NCI-H2227 (cell line): ENCODE measurements around the gene FREY1.

Experiments used
- DNase-seq: peaks from one replicate; lab custom pipeline; 2025; ENCODE audit not compliant: unreplicated experiment; lab: John Stamatoyannopoulos, UW

Gene FREY1

DNA sequence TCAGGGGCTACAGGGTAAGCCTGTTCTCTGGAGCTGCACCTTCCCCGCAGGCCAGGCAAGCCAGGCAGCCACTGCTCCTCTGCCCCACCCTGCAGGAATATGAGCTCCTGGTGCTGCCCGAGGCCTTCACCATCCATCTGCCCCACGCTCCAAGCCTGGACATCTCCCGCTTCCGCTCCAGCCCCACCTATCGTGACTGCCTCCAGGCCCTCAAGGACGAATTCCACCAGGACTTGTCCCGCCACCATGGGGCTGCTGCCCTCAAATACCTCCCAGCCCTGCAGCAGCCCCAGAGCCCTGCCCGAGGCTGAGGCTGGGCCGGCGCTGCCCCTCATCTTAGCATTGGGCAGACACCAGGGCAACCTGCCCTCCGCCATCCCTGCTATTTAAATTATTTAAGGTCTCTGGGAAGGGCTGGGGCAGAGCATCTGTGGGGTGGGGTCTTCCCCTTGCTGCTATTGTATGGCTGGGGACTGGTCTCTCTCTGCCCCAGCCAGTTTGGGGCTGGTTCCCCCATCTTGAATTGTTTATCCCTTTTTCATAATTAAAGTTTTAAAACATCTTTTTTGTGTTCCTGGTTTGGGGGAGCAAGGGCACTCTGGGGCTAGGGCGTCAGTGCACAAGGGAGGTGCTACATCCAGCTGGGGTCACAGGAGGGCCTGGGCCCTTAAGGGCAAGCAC, 21.6 kb upstream of the FREY1 start:
- DNase-seq: no peak

DNA sequence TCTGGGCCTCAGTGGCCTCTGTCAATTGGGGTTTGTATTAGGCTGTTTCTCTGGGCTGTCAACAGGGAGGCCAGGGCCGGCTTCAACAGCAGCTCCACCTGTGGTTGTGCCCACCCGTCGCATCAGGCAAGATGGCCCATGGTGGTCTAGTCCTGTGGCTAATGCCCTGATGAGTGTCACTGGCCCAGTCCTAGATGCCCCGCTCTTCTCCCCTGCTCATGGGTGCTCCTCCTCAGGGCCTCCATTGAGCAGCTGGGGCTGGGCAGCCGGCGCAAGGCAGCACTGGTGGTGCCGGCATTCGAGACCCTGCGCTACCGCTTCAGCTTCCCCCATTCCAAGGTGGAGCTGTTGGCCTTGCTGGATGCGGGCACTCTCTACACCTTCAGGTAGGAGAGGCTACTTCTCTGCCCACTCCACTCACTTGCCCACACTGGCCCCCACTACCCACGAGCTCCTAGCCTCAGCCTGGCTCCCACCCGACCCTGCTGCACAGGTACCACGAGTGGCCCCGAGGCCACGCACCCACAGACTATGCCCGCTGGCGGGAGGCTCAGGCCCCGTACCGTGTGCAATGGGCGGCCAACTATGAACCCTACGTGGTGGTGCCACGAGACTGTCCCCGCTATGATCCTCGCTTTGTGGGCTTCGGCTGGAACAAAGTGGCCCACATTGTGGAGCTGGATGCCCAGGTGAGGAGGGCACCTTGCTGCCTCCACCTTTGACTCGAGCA, 20.8 kb upstream of the FREY1 start:
- no peak for DNase-seq

DNA sequence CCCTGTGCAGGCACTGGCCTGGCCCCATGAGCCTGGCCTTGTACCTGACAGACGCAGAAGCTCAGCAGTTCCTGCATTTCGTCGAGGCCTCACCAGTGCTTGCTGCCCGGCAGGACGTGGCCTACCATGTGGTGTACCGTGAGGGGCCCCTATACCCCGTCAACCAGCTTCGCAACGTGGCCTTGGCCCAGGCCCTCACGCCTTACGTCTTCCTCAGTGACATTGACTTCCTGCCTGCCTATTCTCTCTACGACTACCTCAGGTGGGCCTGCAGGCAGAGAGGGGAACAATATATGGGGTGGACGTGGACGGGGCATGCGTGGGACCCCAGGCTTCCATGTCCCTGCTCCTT, 20.2 kb upstream of the FREY1 start:
- DNase-seq: no peak

GRCh38 chr11:45926536-45927331, 19.7 kb upstream of the FREY1 start:
- DNase-seq: no peak

DNA sequence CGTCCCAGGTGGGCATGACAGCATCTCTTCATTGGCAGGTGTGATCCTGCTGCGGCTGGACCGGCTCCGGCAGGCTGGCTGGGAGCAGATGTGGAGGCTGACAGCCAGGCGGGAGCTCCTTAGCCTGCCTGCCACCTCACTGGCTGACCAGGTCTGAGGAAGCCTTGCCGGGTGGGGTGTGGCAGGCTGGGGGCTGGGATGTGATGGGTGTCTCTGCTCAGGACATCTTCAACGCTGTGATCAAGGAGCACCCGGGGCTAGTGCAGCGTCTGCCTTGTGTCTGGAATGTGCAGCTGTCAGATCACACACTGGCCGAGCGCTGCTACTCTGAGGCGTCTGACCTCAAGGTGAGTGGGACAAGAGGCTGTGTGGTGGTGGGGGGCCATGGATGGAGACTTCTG, 18.9 kb upstream of the FREY1 start:
- no peak for DNase-seq

- no peak for DNase-seq
Observed at GRCh38 chr11:45925550-45925949, 18.5 kb upstream of the FREY1 start.

DNA sequence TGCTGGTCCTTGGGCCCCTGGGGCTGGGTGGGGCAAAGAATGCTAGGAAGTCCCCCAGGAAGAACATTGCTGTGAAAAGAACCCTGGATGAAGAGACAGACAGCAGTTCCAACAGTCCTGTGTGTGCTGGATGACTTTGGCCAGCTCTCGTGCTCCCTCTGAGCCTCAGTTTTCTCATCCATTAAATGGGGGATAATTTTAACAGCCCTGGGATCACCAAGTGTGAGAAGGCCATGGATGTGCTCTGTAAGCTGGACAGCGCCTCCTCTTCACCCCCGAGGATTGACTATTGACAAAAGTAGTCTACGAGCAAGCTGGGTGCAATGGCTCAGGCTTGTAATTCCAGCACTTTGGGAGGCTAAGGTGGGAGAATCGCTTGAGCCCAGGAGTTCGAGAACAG, 17.9 kb upstream of the FREY1 start:
- DNase-seq: no peak

DNA sequence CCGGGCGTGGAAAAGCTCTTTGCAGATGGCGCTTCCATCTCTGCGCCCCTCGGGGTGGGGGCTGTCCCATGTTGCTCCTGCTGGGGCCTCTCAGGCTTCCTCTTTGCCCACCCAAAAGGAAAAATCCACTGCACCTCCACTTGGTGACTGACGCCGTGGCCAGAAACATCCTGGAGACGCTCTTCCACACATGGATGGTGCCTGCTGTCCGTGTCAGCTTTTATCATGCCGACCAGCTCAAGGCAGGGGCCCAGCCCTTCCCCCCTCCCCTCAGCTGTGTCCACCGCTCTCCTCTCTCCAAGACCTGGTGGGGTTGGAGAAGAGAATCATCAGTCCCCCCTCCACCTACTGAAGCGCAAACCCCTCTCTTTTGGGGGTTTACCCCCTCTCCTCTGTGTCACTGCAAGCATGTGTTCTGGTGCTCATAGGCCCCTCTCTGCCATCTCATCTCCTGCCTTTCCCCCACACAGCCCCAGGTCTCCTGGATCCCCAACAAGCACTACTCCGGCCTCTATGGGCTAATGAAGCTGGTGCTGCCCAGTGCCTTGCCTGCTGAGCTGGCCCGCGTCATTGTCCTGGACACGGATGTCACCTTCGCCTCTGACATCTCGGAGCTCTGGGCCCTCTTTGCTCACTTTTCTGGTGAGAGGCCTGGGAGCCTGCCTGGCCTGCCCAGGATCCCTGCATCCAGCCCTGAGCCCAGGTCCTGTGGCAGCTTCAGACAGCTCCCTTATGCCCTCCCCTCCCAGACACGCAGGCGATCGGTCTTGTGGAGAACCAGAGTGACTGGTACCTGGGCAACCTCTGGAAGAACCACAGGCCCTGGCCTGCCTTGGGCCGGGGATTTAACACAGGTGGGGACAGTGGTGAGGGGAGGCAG, 17.2 kb upstream of the FREY1 start:
- DNase-seq: no peak

DNA sequence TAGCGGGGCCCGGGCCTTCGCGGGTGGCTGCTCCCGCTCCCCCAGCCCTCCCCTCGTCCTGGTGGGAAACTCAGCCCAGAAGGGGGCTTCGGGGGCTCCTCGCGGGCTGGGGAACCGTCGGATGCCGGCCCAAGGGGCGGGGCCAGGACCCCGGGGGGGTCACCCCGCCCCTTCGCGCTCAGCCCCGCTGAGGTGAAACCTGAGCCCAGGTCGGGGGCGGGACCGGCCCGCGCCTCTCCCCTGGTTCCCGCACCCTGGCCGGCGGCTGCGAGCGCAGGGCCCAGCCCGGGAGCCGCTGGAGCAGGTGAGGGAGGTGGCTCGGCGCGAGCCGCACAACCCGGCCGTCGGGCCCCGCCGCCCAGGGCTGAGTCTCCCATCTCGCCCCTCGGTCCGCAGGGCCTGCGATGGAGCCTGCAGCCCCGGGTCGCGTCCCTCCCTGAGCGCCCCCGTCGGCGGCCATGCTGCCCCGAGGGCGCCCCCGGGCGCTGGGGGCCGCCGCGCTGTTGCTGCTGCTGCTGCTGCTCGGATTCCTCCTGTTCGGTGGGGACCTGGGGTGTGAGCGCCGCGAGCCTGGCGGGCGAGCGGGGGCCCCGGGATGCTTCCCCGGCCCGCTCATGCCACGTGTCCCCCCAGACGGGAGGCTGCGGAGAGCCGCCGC, 15.5 kb upstream of the FREY1 start, which contains the start of gene LARGE2:
Gene LARGE2, plus strand, starts transcription at position 232 of the 658 bp plus-strand sequence. Its CDS starts 227 bp downstream, at position 459.
- DNase-seq: peak; percentile 60

DNA sequence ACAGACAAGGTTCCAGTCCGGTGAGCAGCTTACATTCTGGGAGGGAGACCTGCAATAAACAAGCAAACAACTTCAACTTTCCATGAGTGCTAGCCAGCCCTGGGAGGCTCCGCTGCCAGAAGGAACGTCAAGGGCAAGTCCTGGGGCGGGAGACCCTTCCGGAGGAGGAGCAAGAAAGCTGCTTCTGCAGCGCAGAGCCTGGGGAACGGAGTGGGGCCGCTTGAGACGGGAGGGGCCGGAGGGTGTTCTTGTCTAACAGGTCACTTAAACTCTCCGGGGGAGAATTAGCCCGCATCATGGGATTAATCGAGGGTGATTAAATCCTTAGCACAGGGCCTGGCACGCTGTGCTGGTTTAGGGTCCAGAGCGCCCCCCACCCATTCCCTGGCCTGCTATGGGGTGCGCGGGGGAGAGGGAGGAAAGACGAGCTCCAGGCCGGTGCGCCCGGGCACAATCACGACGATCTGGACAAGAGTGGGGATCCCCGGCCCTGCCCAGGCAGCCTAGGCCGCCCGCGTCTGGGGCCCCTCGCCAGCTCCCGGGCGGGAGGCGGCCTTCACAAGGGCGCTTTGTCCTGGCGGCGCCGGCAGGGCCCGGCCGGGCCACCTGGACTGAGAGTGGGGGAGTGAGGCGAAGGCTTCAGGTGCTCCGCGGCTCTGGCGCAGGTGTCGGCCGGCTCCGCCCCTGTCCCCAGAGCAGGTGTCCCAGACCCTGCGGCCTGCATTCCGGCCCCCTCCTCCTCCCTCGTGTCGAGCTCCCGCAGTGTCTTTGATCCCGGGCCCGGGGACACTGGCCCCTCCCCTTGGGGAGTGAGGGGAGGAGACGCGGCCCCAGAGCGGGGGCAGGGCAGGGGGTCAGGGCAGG, 14.7 kb upstream of the FREY1 start:
- DNase-seq: peak; percentile 45

DNA sequence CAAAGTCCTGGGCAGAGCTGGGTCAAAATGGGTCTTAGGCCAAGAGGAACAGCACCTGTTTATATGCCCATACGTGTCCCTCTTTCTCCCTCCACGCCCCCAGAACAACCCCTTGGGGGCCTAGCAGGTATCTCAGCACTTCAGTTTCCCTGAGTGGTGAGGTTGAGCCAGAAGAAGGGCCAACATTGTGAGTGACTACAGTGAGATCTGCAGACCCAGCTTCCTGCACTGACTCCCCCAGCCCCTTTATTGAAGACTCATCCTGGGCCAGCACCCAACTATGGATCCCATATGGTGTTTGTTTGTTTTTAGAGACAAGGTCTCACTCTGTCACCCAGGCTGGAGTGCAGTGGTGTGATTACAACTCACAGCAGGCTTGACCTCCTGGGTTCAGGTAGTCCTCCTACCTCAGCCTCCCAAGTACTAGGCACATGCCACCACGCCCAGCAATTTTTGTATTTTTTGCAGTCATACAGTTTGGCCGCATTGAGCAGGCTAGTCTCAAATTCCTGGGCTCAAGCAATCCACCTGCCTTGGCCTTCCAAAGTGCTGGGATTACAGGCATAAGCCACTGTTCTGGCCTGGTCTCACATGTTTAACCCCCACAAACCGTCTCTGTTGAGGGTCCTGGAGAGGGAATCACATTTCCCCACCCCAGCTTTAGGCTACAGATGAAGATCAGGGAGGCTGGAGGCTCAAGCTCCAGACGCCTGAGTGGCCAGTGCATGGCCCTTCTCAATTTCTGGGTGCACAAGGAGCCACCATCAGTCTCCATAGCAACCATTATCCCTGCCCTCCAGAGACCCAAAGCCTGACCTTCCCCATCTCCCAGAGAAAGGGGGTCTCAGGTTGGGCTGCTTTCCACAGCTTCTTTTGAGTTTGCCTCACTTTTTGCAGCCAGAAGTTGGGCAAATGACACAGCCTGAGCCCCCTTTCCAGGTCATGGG, 13.7 kb upstream of the FREY1 start:
- DNase-seq: no peak

DNA sequence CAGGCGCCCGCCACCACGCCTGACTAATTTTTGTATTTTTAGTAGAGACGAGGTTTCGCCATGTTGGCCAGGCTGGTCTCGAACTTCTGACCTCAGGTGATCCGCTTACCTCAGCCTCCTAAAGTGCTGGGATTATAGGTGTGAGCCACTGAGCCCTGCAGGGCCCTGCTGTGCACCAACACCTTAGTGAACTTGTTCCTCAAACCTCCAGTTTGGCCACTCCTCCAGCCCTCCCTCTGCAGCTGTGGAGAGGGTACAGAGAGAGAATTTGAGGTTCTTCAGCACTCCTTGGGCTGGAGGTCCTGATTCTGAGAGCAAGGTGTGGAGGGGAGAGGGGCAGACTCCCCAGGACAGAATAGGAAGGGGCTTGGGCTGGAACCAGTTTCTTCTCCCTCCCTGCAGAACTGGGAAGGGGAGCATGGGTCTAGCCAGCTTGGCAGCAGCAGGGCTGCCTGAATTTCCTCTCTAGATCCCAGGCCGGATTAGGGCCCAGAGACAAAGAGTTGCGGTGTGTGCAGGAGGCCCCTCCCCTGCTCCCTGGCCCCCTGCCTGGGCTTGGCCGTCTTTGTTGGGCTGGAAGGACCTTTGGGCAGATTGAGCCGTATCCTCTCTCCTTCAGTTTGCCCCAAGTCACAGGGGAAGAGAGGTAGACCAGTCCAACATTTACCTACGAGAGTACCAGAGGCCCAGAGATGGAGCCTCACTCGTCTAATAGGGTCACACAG, 12.9 kb upstream of the FREY1 start:
- no peak for DNase-seq

GRCh38 chr11:45918962-45919675, 12.0 kb upstream of the FREY1 start:
- no peak for DNase-seq

DNA sequence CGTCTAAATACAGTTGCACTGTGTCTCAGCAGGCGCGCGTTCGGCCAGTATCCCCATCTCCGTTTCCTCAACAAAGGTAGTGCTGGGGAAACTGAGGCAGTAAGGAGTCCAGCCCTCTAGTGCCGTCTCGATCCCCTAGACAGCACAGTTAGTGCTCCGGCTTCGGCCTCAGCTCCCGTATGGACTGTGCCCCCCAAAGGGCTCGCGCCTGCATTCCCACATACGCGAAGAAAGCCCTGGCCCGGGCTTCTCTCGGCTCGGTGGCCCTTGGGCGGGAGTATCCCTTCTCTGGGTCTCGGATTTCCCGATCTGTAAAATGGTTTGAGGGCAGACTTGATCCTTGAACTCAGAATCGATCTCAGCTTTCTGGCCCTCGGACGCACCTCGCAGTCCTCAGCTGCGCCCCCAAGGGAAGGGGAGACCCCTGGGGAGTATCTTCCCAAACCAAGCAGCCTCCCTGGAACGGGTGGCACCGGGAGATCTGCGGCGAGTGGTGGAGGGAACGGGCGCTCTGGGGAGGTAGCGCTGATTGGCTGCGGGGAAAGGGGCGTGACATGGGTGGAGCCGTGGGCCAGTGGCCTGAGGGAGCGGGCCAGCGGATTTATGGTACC, 11.4 kb upstream of the FREY1 start:
- DNase-seq: peak; percentile 85

DNA sequence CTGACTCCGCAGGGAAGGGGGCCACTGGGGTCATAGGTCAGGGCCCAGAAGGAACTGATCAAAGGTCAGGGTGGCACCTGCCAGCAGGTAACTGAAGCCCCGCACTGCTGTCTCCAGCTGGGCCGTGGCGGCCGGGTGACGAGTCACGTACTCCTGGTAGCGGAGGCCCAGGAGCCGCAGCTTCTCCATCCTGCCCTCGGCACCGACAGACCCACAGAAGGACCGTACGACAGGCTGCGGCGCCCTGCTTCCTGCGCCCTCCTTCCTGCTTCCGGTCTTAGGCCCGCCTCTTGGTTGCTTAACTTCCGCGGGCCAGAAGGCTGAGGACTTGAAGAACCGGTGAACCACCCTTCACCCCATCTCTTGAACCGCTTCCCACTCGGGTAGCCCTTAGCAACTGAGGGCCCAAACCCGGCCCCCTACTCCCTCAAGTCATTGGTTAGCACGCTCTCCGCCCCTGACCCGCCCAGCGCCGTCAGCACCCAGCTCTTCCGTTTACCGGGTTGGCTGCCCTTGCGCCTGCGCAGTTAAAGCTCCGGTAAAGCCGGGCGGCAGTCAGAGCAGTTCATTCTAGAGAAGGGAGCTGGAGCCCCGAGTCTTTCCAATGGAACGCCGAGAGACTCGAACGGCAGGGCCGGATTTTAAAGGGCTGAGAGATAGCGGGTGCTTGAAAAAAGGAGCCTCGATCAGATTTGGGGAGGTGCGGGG, 10.7 kb upstream of the FREY1 start, which contains the start of gene PEX16:
Gene PEX16, minus strand, starts transcription at position 255 of the 708 bp plus-strand sequence. Its CDS starts 66 bp downstream, at position 189.
- DNase-seq: peak; percentile 98

DNA sequence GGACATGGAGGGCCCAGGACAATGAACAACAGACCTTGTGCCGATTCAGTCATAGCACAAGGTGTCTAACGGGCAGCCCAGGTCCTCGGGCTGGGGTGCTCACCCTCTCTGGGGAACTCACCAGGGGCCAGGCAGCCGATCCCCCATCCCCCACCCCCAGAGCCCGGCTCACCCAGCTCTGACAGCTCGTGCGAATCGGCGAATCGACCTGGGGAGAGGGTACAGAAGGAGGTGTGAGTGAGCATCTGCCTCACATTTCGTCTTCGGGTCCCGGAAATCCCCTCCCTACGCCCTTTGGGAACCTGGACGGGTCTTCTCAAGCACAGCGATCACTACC, 10.2 kb upstream of the FREY1 start:
- DNase-seq: no peak
